T-helper 22 cell (primary cell): ENCODE results near the gene SLC7A6.

Experiments
- DNase-seq: peaks from one replicate; pipeline ENCODE4 v3.0.0-alpha.2; 2020; ENCODE audit warnings: low read depth

The SLC7A6 gene

GRCh38 chr16:68264128-68265077 lies at the start of gene SLC7A6:
Gene SLC7A6 (plus strand): TSS chr16:68264526. CDS start chr16:68274727, 10,201 bp downstream.
- peak; percentile 73 for DNase-seq

DNA sequence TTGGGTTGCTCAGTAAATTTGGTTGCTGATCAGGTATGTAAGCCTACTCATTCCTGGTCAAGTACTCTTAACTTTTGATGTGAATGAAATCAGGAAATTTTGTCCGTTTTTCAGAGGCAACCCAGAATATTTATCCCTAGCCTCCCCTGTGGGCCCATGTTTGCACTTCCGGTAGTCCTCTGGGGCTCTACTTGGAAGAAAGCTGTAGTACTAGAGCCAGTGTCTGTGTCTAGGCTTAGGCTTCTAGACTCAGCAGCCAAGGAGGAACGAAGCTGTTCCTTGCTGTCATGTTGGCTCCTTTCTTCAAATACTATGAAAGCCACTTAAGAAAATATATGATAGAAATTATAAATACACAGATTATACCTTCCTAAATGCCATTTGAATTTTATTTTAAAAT lies 49.6 kb upstream of the SLC7A6 start:
- no peak for DNase-seq

DNA sequence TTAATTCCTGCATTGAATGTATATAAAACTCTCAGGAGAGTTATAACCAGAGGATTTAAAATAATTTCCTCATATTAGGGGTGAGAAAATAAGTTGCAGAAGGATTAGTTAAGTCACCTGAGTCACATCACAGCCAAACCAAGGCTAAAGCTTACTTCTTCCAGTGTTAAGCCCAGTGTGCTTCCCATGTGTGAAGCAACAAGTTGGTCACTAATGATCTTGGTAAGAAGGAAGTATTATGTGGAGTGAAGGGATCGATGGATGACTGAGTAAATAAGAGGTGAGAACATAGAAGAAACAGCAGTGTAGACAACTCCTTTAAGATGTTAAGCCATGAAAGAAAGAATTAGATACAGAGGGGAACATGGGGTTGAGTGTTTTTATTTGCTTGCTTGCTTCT lies 49.0 kb upstream of the SLC7A6 start:
- no peak for DNase-seq

DNA sequence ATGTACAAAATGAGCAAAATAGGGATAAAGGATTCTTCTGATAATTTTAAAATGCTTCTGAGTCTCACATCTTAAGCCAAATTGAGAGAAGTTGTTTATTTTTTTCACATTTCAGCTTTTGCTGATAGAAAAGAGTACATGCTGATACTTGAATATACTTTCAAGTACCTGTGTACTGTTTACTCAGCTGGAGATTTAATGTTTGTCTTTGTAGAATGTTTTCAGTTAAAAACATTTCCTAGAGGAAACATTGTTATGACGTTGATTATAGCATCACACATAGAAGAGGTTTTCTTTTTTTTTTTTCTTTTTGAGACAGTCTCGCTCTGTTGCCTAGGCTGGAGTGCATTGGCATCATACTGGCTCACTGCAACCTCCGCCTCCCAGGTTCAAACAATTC lies 48.1 kb upstream of the SLC7A6 start:
- no peak for DNase-seq

- no peak for DNase-seq
These were observed 46.8 kb upstream of the SLC7A6 start for GRCh38 chr16:68217506-68217905.

DNA sequence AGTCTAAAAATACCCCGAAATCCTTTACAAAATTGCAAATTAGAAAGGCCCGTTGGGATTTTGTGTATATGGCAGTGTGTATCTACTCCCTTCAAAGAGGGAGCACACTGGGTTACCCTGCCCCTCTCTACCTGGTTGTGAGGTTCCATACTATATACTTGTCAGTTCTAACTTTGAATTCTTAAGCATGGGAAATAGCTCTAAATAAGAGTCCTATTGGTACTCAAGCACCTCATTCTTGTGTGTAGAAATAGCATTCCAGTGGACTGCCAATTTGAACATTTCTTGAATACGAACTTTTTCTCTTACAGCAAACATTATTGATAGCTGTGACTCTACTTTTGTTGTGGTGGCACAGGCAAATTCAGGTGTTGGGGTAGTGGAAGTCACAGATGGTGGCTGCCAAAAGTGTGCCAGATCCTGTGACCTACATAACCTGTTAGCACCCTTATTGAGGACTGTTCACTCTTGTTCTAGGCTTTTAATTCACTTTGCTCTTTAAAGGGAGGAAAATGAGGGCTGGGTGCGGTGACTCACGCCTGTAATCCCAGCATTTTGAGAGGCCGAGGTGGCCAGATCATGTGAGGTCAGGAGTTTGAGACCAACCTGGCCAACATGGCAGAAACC lies 44.5 kb upstream of the SLC7A6 start:
- DNase-seq, result no peak

- no peak for DNase-seq
These were observed 41.3 kb upstream of the SLC7A6 start for GRCh38 chr16:68223072-68223471.

- DNase-seq, result no peak
These were observed 38.2 kb upstream of the SLC7A6 start for GRCh38 chr16:68226116-68226515.

- DNase-seq, result no peak
These were observed 37.0 kb upstream of the SLC7A6 start for GRCh38 chr16:68227183-68227793.

- DNase-seq, result no peak
These were observed 36.3 kb upstream of the SLC7A6 start for GRCh38 chr16:68227850-68228553.

GRCh38 chr16:68228652-68229051 lies 35.7 kb upstream of the SLC7A6 start:
- no peak for DNase-seq

DNA sequence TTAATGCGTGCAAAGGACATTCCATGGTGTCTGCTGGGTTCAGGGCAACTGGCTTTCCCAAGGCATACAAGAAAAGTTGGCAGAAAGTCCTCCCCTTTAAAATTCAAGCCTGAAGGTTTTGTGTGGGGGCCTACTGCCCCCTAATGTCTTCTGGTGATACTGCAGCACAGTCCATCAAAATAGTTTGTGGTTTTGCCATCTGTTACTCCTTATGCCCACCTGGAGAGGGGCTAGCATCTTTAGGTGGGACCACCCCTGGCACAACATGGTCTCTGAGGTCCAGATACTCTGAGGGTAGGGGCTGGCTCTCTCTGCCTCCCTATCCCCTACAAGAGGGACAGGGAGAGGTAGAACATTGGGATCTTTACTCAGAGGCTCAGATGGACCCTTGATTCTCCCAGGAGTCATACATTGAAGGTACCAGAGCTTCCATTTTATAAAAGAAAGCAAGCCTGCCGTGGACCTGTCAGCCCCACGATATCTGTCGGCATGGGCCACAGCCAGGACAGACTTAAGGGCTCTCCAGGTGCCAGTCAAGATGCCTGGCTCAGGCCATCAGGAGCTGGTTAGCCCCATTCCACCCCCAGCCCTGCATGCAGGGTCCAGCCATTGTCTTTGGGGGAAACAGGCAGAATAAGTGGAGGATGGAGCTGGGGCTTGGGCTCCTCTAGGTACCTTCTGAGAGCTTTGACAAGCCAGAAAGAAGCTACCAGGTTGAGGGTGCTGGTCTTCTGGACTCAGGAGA lies 34.7 kb upstream of the SLC7A6 start:
- DNase-seq, result no peak

DNA sequence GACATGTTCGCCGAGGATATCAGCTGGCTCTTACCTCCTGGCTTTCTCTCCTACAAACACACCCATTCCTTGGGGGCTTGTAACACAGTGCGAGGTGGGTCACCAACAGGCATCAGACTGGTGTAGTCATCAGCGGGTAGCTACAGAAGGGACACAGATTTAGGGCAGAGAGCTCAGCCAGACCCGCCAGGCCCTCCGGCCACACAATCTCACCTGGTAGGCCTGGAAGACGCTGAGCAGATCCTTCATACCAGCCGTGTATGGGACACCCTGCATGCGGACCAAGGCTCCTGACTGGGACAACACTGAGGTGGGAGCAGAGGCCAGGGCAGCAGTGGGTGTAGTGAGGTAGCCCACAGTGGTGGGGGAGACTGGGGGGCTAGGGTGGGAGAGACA lies 34.2 kb upstream of the SLC7A6 start:
- no peak for DNase-seq

DNA sequence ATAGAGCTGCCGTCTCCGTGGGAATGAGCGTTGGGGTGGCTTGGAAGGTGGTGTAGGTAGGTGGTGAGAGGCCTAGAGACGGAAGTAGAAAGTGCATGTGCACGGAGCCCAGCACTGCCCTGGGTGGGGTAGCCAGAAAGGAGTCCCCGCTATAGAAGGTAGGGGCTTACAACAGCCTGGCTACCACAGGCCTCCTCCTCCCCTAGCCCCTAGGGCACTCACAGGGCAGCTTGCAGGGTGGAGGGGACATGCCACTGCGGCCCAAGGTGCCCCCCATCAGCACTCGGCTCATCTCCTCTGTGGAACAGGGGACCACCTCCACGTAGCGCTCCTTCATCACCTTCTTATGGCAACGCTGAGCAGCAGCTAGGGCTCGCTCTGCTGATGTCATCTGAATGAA lies 33.4 kb upstream of the SLC7A6 start:
- no peak for DNase-seq

DNA sequence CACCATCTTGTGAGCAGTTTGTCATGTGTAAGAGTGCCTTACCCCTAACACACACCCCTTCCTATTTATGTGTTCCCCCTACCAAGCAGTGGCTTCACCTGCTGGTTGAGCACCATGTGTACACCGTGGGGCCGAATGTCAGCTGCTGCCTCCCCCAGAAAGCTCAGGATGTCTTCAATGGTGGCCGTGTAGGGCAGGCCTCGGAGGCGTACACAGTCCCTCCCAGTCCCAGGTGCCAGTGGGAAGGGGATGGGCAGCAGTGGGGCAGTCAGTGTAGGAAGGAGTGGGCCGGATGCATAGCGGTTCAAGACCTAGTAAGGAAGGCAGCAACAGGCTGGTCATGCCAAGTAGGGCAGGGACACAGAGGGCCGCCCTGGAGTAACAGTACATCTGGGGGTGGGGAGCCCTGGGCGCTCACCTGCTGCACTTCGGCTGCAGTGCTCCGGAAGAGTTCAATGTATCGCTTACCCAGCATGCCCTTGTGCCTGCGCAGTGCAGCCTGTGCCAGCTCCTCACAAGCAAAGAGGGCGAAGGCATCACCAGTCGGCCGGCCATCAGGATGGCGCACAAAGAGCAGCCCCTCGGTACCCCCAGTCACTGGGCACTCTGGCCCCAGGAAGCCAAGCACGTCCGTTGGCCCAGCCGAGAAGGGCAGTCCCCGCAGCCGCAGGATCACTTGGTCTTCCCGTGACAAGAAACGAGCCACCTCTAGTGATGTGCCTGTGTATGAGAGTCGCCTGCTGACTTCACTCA lies 32.8 kb upstream of the SLC7A6 start:
- no peak for DNase-seq

- no peak for DNase-seq
These were observed 32.0 kb upstream of the SLC7A6 start for GRCh38 chr16:68232335-68232734.

DNA sequence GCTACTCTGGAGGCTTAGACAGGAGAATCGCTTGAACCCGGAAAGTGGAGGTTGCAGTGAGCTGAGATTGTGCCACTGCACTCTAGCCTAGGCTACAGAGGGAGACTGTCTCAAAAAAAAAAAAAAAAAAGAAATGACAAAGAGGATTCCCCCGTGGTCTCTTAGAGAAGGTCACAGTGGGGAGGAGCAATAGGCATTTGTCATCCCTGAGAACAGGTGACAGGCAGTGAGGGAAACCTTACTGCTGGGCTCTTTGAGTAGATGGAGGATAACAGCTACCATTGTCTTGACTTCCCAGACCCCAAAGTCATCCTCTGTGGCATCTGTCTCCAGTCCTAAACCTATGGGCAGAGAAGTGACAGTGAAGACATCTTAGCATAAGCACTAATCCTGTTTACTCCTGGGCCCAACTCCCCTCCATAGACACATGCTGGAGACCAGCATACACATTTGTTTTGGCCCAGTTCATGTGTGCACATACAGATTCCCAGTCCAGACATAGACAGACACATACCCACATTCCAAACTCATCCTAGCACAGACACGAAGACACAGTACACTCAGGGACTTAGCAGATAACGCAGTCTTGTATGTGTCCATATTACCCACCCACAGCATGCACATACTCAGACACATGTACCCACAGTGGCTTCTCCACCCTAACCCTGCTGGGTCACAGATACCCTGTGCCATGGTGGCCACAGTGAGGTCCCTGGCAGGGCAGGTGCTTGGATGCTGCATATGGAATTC lies 31.1 kb upstream of the SLC7A6 start:
- no peak for DNase-seq

GRCh38 chr16:68233835-68234187 lies 30.5 kb upstream of the SLC7A6 start:
- no peak for DNase-seq

DNA sequence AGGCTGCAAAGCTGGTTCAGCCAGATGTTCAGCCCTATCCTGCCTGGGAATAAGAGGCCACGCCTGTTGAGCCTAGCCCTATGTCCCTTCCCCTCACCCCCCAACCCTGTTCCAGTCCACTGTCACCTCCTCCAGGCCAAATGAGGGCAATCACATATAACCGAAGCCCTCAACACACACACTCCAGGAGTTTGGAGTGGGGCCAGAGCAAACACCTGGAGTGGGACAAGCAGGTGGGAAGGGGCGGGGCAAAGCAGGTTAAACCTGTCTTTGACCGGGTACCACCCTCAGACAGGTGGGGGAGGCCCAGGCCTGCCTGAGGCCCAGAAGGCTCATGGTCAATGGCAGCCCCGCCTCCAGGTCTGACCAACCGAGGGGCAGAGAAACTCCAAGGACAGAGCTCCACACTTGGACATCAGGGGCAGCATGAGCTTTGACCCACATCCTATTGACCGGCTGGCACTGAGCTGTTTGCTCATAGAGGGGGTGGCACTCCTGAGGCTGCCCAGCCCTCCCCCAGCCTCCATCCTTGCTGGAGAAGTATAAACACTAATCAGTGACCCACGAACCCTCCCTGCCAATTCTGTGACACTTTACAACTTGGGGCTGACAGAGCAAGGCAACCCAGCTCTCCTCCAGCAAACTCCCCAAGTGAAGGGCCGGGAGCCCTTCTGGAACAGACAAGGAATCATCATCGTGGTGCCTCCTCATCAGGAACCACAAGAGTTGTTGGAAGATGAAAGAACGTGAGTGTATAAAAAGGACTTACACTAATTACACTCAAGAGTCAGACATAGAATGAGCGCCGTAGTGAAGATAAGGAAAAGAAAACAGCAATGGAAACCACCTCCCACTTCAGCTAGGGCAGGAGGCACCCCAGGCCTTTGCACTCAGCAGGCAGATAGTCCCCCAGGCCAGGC lies 29.9 kb upstream of the SLC7A6 start:
- DNase-seq, result no peak
